ENCODE measurements around the gene MYO3A. TPM values are rescaled to one million over a fixed set of nuclear protein-coding genes. Genes with fewer than 3 reads are reported as not detected.

MYO3A gene
- total RNA-seq, 1 donor from 2014 or later, result not detected

- no peak for DNase-seq (ENCODE audit: low spot score)
- intact Hi-C loops (cut with DNase I), result no loop called here
These were observed 308.8 kb downstream of the MYO3A start for GRCh38 chr10:26242706-26243350.

- DNase-seq (ENCODE audit: low spot score), result no peak
- intact Hi-C loops (cut with DNase I), result no loop called here
These were observed 309.3 kb downstream of the MYO3A start for GRCh38 chr10:26243351-26243720.

- DNase-seq (ENCODE audit: low spot score), result no peak
- intact Hi-C loops (cut with DNase I), result no loop called here
These were observed 315.7 kb downstream of the MYO3A start for GRCh38 chr10:26249681-26250080.

- no peak for DNase-seq (ENCODE audit: low spot score)
These were observed 317.9 kb downstream of the MYO3A start for GRCh38 chr10:26251925-26252324.

GRCh38 chr10:26254616-26255015 lies 320.6 kb downstream of the MYO3A start:
- DNase-seq (ENCODE audit: low spot score), result no peak
- intact Hi-C loops (cut with DNase I), result no loop called here

More at GRCh38 chr10:26251925-26252324, 317.9 kb downstream of the MYO3A start:
- intact Hi-C loops (cut with DNase I), result no loop called here

- intact Hi-C loops (cut with DNase I), result no loop called here
- no peak for DNase-seq (ENCODE audit: low spot score)
These were observed 325.3 kb downstream of the MYO3A start for GRCh38 chr10:26259341-26259740.
